HepG2 (cell line): Measurements from ENCODE around the gene IGF2BP1. TPM values are rescaled to one million over a fixed set of nuclear protein-coding genes. Genes with fewer than 3 reads are reported as not detected.

Experiments
- ARHGAP35 ChIP-seq: sonication (generic); formaldehyde crosslinking; IDR thresholded peaks from 2 replicates; pipeline ENCODE4 v1.9.0; 2022; ENCODE audit warnings: mild to moderate bottlenecking, inconsistent platforms, moderate library complexity, missing genetic modification reagents, borderline replicate concordance
- ATF1 ChIP-seq: IDR thresholded peaks from 2 replicates; pipeline ENCODE4 v1.6.1; 2016; ENCODE audit warnings: mild to moderate bottlenecking, control low read depth
- BORCS8-MEF2B ChIP-seq: sonication (generic); formaldehyde crosslinking; IDR thresholded peaks from 2 replicates; pipeline ENCODE4 v1.8.0; 2022; ENCODE audit warnings: mild to moderate bottlenecking, missing genetic modification reagents
- GFI1 ChIP-seq: sonication (generic); formaldehyde crosslinking; IDR thresholded peaks from 2 replicates; pipeline ENCODE4 v1.5.0; 2020; ENCODE audit warnings: missing genetic modification reagents, mild to moderate bottlenecking, borderline replicate concordance
- HCFC1 ChIP-seq: fragments of 150-350 bp; IDR thresholded peaks from 2 replicates; pipeline ENCODE4 v1.6.1; 2014; ENCODE audit warnings: low read depth, low read length
- MED1 ChIP-seq: sonication (generic); formaldehyde crosslinking; IDR thresholded peaks from 2 replicates; pipeline ENCODE4 v1.4.0; 2020; ENCODE audit warnings: missing genetic modification reagents
- NKX3-1 ChIP-seq: sonication (generic); formaldehyde crosslinking; IDR thresholded peaks from 2 replicates; pipeline ENCODE4 v1.5.0; 2020; ENCODE audit warnings: missing genetic modification reagents
- RFXANK ChIP-seq: IDR thresholded peaks from 2 replicates; pipeline ENCODE4 v1.6.1; 2016
- SMAD3 ChIP-seq: sonication (generic); formaldehyde crosslinking; IDR thresholded peaks from 2 replicates; pipeline ENCODE4 v1.4.0; 2020; ENCODE audit warnings: missing genetic modification reagents
- THAP8 ChIP-seq: sonication (generic); formaldehyde crosslinking; IDR thresholded peaks from 2 replicates; pipeline ENCODE4 v1.5.1; 2020; ENCODE audit warnings: missing genetic modification reagents, mild to moderate bottlenecking, borderline replicate concordance
- ZHX2 ChIP-seq, 2 experiments: sonication (generic) in 1 of 2; formaldehyde crosslinking in 1 of 2; IDR thresholded peaks; 2 replicates each; pipeline versions ENCODE4 v1.6.1 to v1.9.0; 2014 to 2022; ENCODE audit warnings: antibody characterized with exemption in 1 of 2, borderline replicate concordance in 1 of 2, inconsistent platforms in 1 of 2, low read depth in 1 of 2, missing genetic modification reagents in 1 of 2
- ZNF138 ChIP-seq: sonication (generic); formaldehyde crosslinking; IDR thresholded peaks from 2 replicates; pipeline ENCODE4 v1.5.0; 2020; ENCODE audit warnings: mild to moderate bottlenecking, low read depth, missing genetic modification reagents
- ZNF546 ChIP-seq: sonication (generic); formaldehyde crosslinking; conservative IDR thresholded peaks from 2 replicates; pipeline ENCODE4 v1.8.1; 2023; ENCODE audit warnings: mild to moderate bottlenecking, missing genetic modification reagents
- ZNF646 ChIP-seq: sonication (generic); formaldehyde crosslinking; IDR thresholded peaks from 2 replicates; pipeline ENCODE4 v1.9.0; 2021; ENCODE audit warnings: mild to moderate bottlenecking, missing genetic modification reagents
- polyA plus RNA-seq, 8 experiments: library from polyadenylated mRNA; depleted of rRNA in 3 of 8; stranded (reverse) in 7 of 8; unstranded in 1 of 8; fragments of >200 nt; fragmentation: Illumina TruSeq in 4 of 8; extraction: Trizol in 4 of 8; gene quantifications; 2 replicates each; pipeline versions ENCODE4 v1.2.1 to v1.2.3, GENCODE V29; 2011 to 2016; ENCODE audit warnings: low read depth in 4 of 8, missing spikeins in 1 of 8, mixed read lengths in 1 of 8; ENCODE audit not compliant: insufficient read depth in 1 of 8
- total RNA-seq, 5 experiments: library from RNA; depleted of rRNA; stranded (reverse); fragments of >200 nt; fragmentation: Illumina TruSeq; extraction: Trizol; gene quantifications; 2 replicates each; pipeline ENCODE4 v1.2.3, GENCODE V29; 2016; ENCODE audit warnings: low read depth in 1 of 5

IGF2BP1 gene
- total and polyA plus RNA-seq, 2 of the 13 experiments (the other 11 are each of a cell fraction or from before 2014, with no cell fraction given) = 29.7 to 75.1 TPM

- TF ChIP-seq ZNF646 = no peak
- TF ChIP-seq ARHGAP35 (CRISPR knock-in tag) = no peak
- TF ChIP-seq ZHX2 (IDR thresholded peaks at IDR 0.05; ENCODE audit: low read depth) = no peak
- TF ChIP-seq ZHX2 (CRISPR knock-in tag; IDR thresholded peaks at IDR 0.05; ENCODE audit: borderline replicate concordance) = no peak
- TF ChIP-seq NKX3-1 (CRISPR knock-in tag) = no peak
- TF ChIP-seq GFI1 (CRISPR knock-in tag) = no peak
- no peak for TF ChIP-seq RFXANK (CRISPR knock-in tag)
- no peak for TF ChIP-seq THAP8
- no peak for TF ChIP-seq MED1 (CRISPR knock-in tag)
- TF ChIP-seq ATF1 (CRISPR knock-in tag) = no peak
- TF ChIP-seq ZNF138 (CRISPR knock-in tag) = no peak
- TF ChIP-seq SMAD3 (CRISPR knock-in tag) = no peak; the same call in 1 of the 2 replicates
- no peak for TF ChIP-seq BORCS8-MEF2B
- TF ChIP-seq ZNF546 (CRISPR knock-in tag) = no peak
- no peak for TF ChIP-seq HCFC1
Measured at GRCh38 chr17:49031965-49032928, 35.1 kb downstream of the IGF2BP1 start (continued).
